Astrocyte of the cerebellum (primary cell): Measurements from ENCODE around the gene RALGAPA1.

Experiments used
- DNase-seq: peaks from one replicate; pipeline ENCODE4 v3.0.0-alpha.2; 2011; ENCODE audit warnings: low read depth
- H3K4me3 ChIP-seq: 2 replicates; pipeline ENCODE4 v1.5.1; 2011; ENCODE audit warnings: mild to moderate bottlenecking, low read depth, low read length, moderate library complexity
- in situ Hi-C: cut with HindIII; loops from 2 replicates; pipeline ENCODE4 v1.10.0; 2017; ENCODE audit warnings: low sequenced_read_pairs
- TF ChIP-seq, protein P1 (sequence below): IDR thresholded peaks from 2 replicates; pipeline ENCODE4 v1.5.1; 2012; ENCODE audit warnings: low read length, low read depth, moderate library complexity, mild to moderate bottlenecking; ENCODE audit errors: missing control alignments

Gene RALGAPA1

DNA sequence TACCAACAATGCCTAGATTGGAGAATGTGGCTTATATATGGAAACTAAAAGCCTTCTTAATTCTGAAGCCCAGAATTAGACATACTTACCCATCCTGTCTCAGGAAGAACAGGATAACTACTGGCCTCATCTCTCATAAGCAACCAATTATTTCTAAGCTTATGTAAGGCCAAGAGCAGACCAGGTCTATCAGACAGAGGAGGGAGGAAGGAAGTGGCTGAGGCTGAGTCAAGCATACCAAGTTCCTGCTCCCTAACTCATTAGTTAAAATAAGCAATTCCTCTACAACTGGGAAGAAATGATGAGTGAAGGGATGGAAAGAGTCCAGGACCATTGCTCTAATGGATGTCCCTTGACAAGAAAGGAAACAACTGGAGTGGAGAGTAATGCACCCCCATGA, 302.2 kb downstream of the RALGAPA1 start:
- no peak for DNase-seq
- no peak overlapping the region for H3K4me3 ChIP-seq
- in situ Hi-C loops, result no loop called here
- TF ChIP-seq, protein P1, sequence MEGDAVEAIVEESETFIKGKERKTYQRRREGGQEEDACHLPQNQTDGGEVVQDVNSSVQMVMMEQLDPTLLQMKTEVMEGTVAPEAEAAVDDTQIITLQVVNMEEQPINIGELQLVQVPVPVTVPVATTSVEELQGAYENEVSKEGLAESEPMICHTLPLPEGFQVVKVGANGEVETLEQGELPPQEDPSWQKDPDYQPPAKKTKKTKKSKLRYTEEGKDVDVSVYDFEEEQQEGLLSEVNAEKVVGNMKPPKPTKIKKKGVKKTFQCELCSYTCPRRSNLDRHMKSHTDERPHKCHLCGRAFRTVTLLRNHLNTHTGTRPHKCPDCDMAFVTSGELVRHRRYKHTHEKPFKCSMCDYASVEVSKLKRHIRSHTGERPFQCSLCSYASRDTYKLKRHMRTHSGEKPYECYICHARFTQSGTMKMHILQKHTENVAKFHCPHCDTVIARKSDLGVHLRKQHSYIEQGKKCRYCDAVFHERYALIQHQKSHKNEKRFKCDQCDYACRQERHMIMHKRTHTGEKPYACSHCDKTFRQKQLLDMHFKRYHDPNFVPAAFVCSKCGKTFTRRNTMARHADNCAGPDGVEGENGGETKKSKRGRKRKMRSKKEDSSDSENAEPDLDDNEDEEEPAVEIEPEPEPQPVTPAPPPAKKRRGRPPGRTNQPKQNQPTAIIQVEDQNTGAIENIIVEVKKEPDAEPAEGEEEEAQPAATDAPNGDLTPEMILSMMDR, result no peak

DNA sequence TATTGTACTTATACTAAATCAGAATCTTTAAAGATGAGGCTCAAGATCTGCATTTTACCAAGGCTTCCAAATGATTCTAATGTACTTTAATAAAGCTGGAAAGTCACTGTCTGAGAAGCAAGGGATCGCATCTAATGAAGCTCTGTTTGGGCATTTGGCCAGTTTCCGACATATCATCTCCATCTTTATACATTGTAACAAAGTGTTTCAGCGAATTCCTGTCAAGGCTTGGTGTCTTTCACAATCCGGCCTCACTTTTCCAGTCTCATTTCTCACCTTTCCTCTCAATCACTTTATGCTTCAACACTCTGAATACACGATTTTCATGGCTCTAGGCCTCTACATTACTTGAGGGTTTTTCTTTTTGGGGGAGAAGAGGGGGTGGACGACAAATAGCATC, 302.6 kb downstream of the RALGAPA1 start:
- no peak overlapping the region for H3K4me3 ChIP-seq
- no peak for DNase-seq
- in situ Hi-C loops, result no loop called here
- TF ChIP-seq, protein P1, result no peak

DNA sequence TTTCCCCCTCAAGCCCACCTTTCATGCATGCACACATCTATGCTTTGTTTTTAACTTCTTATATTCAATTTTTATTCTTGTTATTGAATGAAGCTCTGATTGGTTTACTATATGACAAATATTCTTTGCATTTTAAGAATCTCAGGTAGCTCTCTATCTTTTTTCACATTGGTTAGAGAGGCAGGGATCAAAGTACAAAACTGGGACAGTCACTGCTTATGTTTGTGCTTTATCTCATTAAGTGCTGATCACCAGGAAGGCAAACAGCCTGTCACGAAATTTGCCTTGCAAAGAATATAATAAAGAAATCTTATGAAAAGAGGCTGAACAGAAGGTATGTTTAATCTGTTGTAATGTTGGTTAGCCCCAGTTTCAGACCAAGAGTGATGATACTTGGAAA, 304.8 kb downstream of the RALGAPA1 start:
- in situ Hi-C loops, result no loop called here
- TF ChIP-seq, protein P1, result no peak
- DNase-seq, result no peak
- H3K4me3 ChIP-seq, result no peak overlapping the region

DNA sequence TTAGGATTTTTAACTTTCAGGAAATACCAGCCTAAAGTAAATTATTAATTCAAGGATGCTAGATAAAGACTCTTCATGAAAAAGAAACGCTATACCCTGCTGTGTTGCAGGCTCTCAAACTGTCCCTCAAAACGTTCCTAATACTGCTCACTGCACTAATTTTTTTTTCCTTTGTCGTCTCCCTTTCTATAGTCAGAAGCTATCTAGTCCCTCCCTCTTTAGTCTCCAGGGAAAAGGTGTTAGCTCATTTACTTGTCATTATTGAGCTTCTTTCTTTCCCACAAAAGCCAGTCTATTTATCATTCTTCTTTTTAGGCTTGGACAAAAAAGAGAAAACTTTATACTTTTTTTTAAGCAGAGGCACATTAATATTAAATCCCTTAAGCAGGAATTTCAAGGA, 305.4 kb downstream of the RALGAPA1 start:
- TF ChIP-seq, protein P1, result no peak
- no peak overlapping the region for H3K4me3 ChIP-seq
- DNase-seq, result no peak
- in situ Hi-C loops, result no loop called here

DNA sequence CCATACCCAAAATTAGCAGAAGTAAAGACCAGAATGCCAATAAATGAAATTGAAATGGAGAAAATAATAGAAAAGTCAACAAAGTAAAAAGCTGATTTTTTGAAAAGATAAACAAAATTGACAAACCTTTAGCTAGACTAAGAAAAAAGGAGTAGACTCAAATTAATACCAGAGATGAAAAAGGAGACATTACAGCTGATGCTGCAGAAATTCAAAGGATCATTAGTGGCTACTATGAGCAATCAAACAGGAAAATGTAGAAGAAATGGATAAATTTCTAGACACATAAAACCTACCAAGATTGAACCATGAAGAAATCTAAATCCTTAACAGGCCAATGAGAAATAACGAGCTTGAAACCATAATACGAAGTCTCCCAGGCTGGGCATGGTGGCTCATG, 309.9 kb downstream of the RALGAPA1 start:
- H3K4me3 ChIP-seq, result no peak overlapping the region
- in situ Hi-C loops, result no loop called here
- TF ChIP-seq, protein P1, result no peak
- no peak for DNase-seq

DNA sequence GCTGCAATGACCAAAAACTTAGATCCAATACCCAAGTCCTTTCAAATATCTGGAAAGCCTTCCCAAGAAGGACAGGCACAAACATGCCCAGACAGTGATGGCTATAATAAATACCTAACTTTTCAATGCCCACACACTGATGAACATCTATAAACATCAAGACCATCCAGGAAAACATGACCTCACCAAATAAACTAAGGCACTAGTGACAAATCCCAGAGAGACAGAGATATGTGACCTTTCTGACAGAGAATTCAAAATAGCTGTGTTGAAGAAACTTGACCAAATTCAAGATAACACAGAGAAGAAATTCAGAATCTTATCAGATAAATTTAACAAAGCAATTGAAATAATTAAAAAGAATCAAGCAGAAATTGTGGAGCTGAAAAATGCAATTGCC, 313.8 kb downstream of the RALGAPA1 start:
- TF ChIP-seq, protein P1, result no peak
- H3K4me3 ChIP-seq, result no peak overlapping the region
- no peak for DNase-seq
- in situ Hi-C loops, result no loop called here

DNA sequence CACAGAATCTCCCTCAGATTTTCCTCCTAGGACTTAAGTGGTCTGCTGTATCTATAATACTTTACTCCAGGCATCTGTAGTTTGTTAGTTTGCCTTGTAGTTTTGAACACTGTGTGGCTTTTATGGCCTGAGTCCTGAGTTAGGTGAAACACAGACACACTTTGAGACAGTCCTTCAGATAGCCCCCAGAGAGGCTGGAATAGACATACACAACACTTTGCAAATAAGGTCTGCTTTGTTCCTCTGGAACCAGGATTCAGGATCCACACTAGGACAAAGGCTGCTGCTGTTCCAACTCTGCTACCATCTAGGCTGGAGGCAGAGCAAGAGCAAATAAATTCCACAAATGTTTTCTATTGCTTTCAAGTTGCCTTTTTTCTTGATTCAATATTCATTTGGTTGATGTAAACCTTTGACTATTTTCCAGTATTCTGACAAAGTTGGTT, 316.5 kb downstream of the RALGAPA1 start:
- no peak overlapping the region for H3K4me3 ChIP-seq
- in situ Hi-C loops, result no loop called here
- TF ChIP-seq, protein P1, result no peak
- DNase-seq, result no peak
